ENCODE results near the gene ZNF619. TPM values are rescaled to one million over a fixed set of nuclear protein-coding genes. Genes with fewer than 3 reads are reported as not detected.

ZNF619 gene
- total and polyA plus RNA-seq, 2 of the 4 experiments (the other 2 are of a cell fraction) = 2.0 to 4.8 TPM

GRCh38 chr3:40452876-40453730 is 23.8 kb upstream of the ZNF619 start:
- TF ChIP-seq MAZ (IDR thresholded peaks at IDR 0.05; ENCODE audit: borderline replicate concordance, low read depth, low read length) (peak; percentile 56; the same call in 1 of the 2 replicates), ELK1 (IDR thresholded peaks at IDR 0.05; ENCODE audit: borderline replicate concordance, low read depth, low read length) (no peak), USF2 (IDR thresholded peaks at IDR 0.05; ENCODE audit: low read depth, low read length) (peak; percentile 60), MAFK (IDR thresholded peaks at IDR 0.05; ENCODE audit: low read depth, low read length) (no peak), POLR2A (IDR thresholded peaks at IDR 0.05; ENCODE audit: low read depth, low read length) (peak; percentile 59), RFX5 (IDR thresholded peaks at IDR 0.05; ENCODE audit: low read depth, low read length) (peak; percentile 71), MXI1 (IDR thresholded peaks at IDR 0.05; ENCODE audit: borderline replicate concordance, low read depth, low read length) (peak; percentile 23), FOS (IDR thresholded peaks at IDR 0.05; ENCODE audit: low read depth, low read length) (no peak), CTCF (conservative IDR thresholded peaks at IDR 0.05; ENCODE audit: low read depth, low read length) (no peak), RAD21 (IDR thresholded peaks at IDR 0.05; ENCODE audit: low read length) (no peak), BHLHE40 (IDR thresholded peaks at IDR 0.05; ENCODE audit: low read depth, low read length) (peak; percentile 32; the same call in 1 of the 2 replicates), CEBPB (IDR thresholded peaks at IDR 0.05; ENCODE audit: low read depth, low read length) (peak; percentile 34; the same call in 1 of the 2 replicates), CHD1 (IDR thresholded peaks at IDR 0.05; ENCODE audit: low read depth, low read length) (no peak)
- H2AFZ ChIP-seq (replicated peaks; ENCODE audit: low read length, poor library complexity) = peak overlapping the region; percentile 97
- DNase-seq (peak; percentile 98), ATAC-seq (ENCODE audit: low read depth) (peak; percentile 95)
- BruUV-seq (replicated peaks) = no TSS peak
- H2AK9ac ChIP-seq (replicated peaks; ENCODE audit: low read depth, low read length, poor library complexity) = peak overlapping the region; percentile 47
- intact Hi-C loops (cut with micrococcal nuclease) = loop anchor here (1.0 to 5.0 kb wide), 3 partner anchors 72 to 141 kb away; partner anchors contain the start of gene ZNF621
- peak overlapping the region; percentile 84 for H3K14ac ChIP-seq (replicated peaks; ENCODE audit: low read depth, low read length)
- H3K27me3 ChIP-seq (ENCODE audit: control insufficient read depth, insufficient read depth, low read length) = no peaks in the 10 kb centered on the region
- H3K4me3 ChIP-seq (ENCODE audit: insufficient read depth, low read depth, low read length) = peak overlapping the region; percentile 72
- no peak overlapping the region for H2BK20ac ChIP-seq (ENCODE audit: low read depth, low read length)
- peak overlapping the region; percentile 85 for H4K5ac ChIP-seq (ENCODE audit: low read depth, low read length)
- peaks cover 4% of the 10 kb centered on the region for H3K36me3 ChIP-seq (ENCODE audit: control insufficient read depth, insufficient read depth, low read length)
- H3K9me1 ChIP-seq (ENCODE audit: insufficient read depth, low read length) = no peaks in the 10 kb centered on the region
- dilution Hi-C loops (cut with HindIII; ENCODE audit: low sequenced_read_pairs, unreplicated experiment) = no loop called here
- H3K4ac ChIP-seq (ENCODE audit: low read depth, low read length) = peak overlapping the region; percentile 91
- H3K27ac ChIP-seq (ENCODE audit: insufficient read depth, low read length) = peak overlapping the region; percentile 81
- peaks cover 5 to 10% of the 10 kb centered on the region in 2 experiments; a peak in 2 of 4 replicates for H3K79me1 ChIP-seq (ENCODE audit: low read depth in 1 of 2, low read length in 2 of 2)
- peak overlapping the region; percentile 91 to 93 for H4K8ac ChIP-seq (ENCODE audit: low read depth in 2 of 2, low read length in 2 of 2)
- in situ Hi-C loops (cut with MboI; ENCODE audit: low sequenced_read_pairs) = no loop called here
- peak overlapping the region; percentile 53 for H2BK5ac ChIP-seq (ENCODE audit: low read depth, low read length, poor library complexity, severe bottlenecking)
- 3% methylated on average over 14 of the region's 41 CpGs; no CpG with 5 or more reads in 1 of the 2 experiments for whole genome bisulfite sequencing, 2 experiments (ENCODE audit: extremely low coverage in 2 of 2, insufficient read length in 1 of 2)
- H3K23ac ChIP-seq (ENCODE audit: low read depth, low read length) = peak overlapping the region; percentile 28
- peak overlapping the region; percentile 34; the same call in 1 of the 2 replicates for H3K56ac ChIP-seq (ENCODE audit: extremely low read depth, insufficient read depth, low read length)
- peak overlapping the region; percentile 81 for H3K9ac ChIP-seq (ENCODE audit: low read depth, low read length)
- ChIA-PET CTCF (interaction anchor here (0.6 kb wide), 1 partner anchor 1456 kb away, joined by 5 read pairs; no protein-coding TSS in a partner anchor), POLR2A (ENCODE audit: unreplicated experiment) (interaction anchor here (0.7 kb wide), 1 partner anchor 1731 kb away, joined by 3 read pairs; no protein-coding TSS in a partner anchor)
- H3K4me1 ChIP-seq (ENCODE audit: control insufficient read depth, insufficient read depth, low read length) = no peaks in the 10 kb centered on the region
- H3K9me3 ChIP-seq (ENCODE audit: control insufficient read depth, insufficient read depth, low read length) = no peaks in the 10 kb centered on the region
- peak overlapping the region; percentile 56 for H3K18ac ChIP-seq (ENCODE audit: low read depth, low read length)
- peaks cover 8% of the 10 kb centered on the region; the same call in 1 of the 2 replicates for H4K20me1 ChIP-seq (ENCODE audit: insufficient read depth, low read length)
- peak overlapping the region; percentile 93 for H4K91ac ChIP-seq (ENCODE audit: insufficient read depth, low read depth, low read length)
- peak overlapping the region; percentile 87 for H3K4me2 ChIP-seq (ENCODE audit: low read depth, low read length)
- peak overlapping the region; percentile 46 for H2BK120ac ChIP-seq (ENCODE audit: low read depth, low read length)
- peak overlapping the region; percentile 63; the same call in 1 of the 3 replicates for H2BK15ac ChIP-seq (ENCODE audit: low read depth, low read length)
- peak overlapping the region; percentile 9; the same call in 1 of the 2 replicates for H2AK5ac ChIP-seq (ENCODE audit: low read depth, low read length)
